ENCODE measurements around the gene CWC25. TPM values are rescaled to one million over a fixed set of nuclear protein-coding genes. Genes with fewer than 3 reads are reported as not detected.
A peak's percentile ranks its signal among the peaks of the same experiment; 100 is the strongest.

The CWC25 gene
- total and polyA plus RNA-seq, 2 of the 13 experiments (the other 11 are each of a cell fraction or from before 2014, with no cell fraction given), result 15.6 to 22.7 TPM

DNA sequence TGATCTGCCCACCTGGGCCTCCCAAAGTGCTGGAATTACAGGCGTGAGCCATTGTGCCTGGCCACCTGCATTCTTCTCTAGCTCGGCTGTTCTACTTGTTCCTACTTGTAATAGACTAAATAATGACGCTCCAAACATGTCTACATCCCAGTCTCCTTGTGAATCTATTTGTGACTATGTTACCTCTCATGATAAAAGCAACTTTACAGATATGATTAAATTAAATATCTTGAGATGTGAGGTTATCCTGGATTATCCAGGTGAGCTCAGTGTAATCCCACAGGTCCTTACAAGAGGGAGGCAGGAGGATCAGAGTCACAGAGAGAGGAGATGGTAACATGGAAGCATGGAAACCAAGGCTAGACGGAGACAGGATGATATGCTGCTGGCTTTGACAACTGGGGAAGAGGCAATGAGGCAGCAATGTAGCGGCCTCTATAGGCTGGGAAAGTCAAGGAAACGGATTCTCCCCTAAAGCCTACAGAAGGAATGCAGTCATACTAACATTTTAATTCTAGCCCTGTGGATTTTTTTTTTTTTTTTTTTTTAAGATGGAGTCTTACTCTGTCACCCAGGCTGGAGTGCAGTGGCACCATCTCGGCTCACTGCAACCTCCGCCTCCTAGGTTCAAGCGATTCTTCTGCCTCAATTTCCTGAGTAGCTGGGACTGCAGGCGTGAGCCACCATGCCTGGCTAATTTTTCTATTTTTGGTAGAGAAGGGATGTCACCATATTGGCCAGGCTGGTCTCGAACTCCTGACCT lies 39.7 kb upstream of the CWC25 start (continued):
- no peak for TF ChIP-seq ZNF572 (CRISPR knock-in tag; IDR thresholded peaks at IDR 0.05)
- no peak for TF ChIP-seq ATF7-NPFF (CRISPR knock-in tag; IDR thresholded peaks at IDR 0.05; ENCODE audit: low read depth)
- TF ChIP-seq, protein P1, sequence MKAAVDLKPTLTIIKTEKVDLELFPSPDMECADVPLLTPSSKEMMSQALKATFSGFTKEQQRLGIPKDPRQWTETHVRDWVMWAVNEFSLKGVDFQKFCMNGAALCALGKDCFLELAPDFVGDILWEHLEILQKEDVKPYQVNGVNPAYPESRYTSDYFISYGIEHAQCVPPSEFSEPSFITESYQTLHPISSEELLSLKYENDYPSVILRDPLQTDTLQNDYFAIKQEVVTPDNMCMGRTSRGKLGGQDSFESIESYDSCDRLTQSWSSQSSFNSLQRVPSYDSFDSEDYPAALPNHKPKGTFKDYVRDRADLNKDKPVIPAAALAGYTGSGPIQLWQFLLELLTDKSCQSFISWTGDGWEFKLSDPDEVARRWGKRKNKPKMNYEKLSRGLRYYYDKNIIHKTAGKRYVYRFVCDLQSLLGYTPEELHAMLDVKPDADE (CRISPR knock-in tag; IDR thresholded peaks at IDR 0.05), result no peak
- no peak for TF ChIP-seq FIP1L1 (IDR thresholded peaks at IDR 0.05; ENCODE audit: borderline replicate concordance, insufficient read depth, low read depth, low read length)
- TF ChIP-seq ZNF773 (CRISPR knock-in tag; IDR thresholded peaks at IDR 0.05; ENCODE audit: borderline replicate concordance), result no peak
- TF ChIP-seq, protein P2, sequence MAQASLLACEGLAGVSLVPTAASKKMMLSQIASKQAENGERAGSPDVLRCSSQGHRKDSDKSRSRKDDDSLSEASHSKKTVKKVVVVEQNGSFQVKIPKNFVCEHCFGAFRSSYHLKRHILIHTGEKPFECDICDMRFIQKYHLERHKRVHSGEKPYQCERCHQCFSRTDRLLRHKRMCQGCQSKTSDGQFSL (CRISPR knock-in tag; IDR thresholded peaks at IDR 0.05), result no peak
- no peak for TF ChIP-seq ARNT2 (CRISPR knock-in tag; IDR thresholded peaks at IDR 0.05; ENCODE audit: low read depth)
- no peak for TF ChIP-seq RBFOX2 (IDR thresholded peaks at IDR 0.05; ENCODE audit: low read depth, low read length)
- TF ChIP-seq ZNF317 (CRISPR knock-in tag; IDR thresholded peaks at IDR 0.05), result no peak
- TF ChIP-seq ZNF33A (CRISPR knock-in tag; IDR thresholded peaks at IDR 0.05; ENCODE audit: borderline replicate concordance), result no peak
- no peak for TF ChIP-seq MEIS2 (CRISPR knock-in tag; IDR thresholded peaks at IDR 0.05)
- TF ChIP-seq ZSCAN9 (CRISPR knock-in tag; IDR thresholded peaks at IDR 0.05; ENCODE audit: borderline replicate concordance), result no peak
- no peak for TF ChIP-seq THYN1 (CRISPR knock-in tag; IDR thresholded peaks at IDR 0.05; ENCODE audit: borderline replicate concordance, low read depth)
- TF ChIP-seq ZMYM3 (CRISPR knock-in tag; IDR thresholded peaks at IDR 0.05), result peak; percentile 18; the same call in 1 of the 2 replicates
- TF ChIP-seq AFF4 (CRISPR knock-in tag; IDR thresholded peaks at IDR 0.05), result no peak
- TF ChIP-seq UBTF (CRISPR knock-in tag; IDR thresholded peaks at IDR 0.05), result no peak
- no peak for TF ChIP-seq CENPT (CRISPR knock-in tag; IDR thresholded peaks at IDR 0.05; ENCODE audit: low read depth)
- TF ChIP-seq PLRG1 (conservative IDR thresholded peaks at IDR 0.05), result no peak
- no peak for TF ChIP-seq MED13 (CRISPR knock-in tag; IDR thresholded peaks at IDR 0.05)
- TF ChIP-seq NR3C1 (CRISPR knock-in tag; IDR thresholded peaks at IDR 0.05), result no peak
- TF ChIP-seq FOXC1 (CRISPR knock-in tag; IDR thresholded peaks at IDR 0.05; ENCODE audit: borderline replicate concordance), result no peak

Measured in HepG2 (cell line).